HepG2 (cell line): Measurements from ENCODE around the gene DENND1C. TPM values are rescaled to one million over a fixed set of nuclear protein-coding genes. Genes with fewer than 3 reads are reported as not detected.

Experiments
- ATAC-seq: fragments of 200-7000 bp; cut with Tn5 transposase; 3 replicates; pipeline ENCODE4 v1.9.1; 2020; ENCODE audit warnings: mild to moderate bottlenecking, moderate library complexity
- BruUV-seq: library from RNA; stranded (reverse); fragments of 400-500 nt; replicated peaks from 2 replicates; lab custom pipeline; 2021; lab: Mats Ljungman, UMichigan
- CTCF ChIA-PET: fragments of 300-600 bp; formaldehyde crosslinking; extraction: SDS; loops from one replicate; lab custom pipeline; 2021; ENCODE audit warnings: low total read pairs, inconsistent platforms, low intra/inter-chr PET ratio; lab: Yijun Ruan, JAX
- POLR2A ChIA-PET: fragments of 350-600 bp; sonication (Branson Sonifier 250); formaldehyde crosslinking; loops from one replicate; lab custom pipeline; 2020; ENCODE audit warnings: antibody characterized with exemption, inconsistent platforms; lab: Yijun Ruan, JAX
- DNase-seq: peaks from one replicate; pipeline ENCODE4 v3.0.0-alpha.2; 2015; ENCODE audit warnings: low spot score
- FAIRE-seq: peaks from 3 replicates; lab custom pipeline; 2011; peaks lifted over from hg19 to GRCh38; lab: Jason Lieb, UNC
- H2AFZ ChIP-seq: one replicate; pipeline ENCODE4 v1.6.1; 2011; ENCODE audit warnings: low read length, inconsistent platforms
- H3K27ac ChIP-seq: fragments of 300-600 bp; 3 replicates; pipeline ENCODE4 v1.8.0; 2011; ENCODE audit warnings: mixed run types, mild to moderate bottlenecking, mixed read lengths, low read length, inconsistent platforms; ENCODE audit not compliant: insufficient read depth; ENCODE audit errors: extremely low read length
- H3K27me3 ChIP-seq, 2 experiments: fragments of 200-600 bp in 1 of 2; 2 replicates in 1 of 2; 3 replicates in 1 of 2; pipeline versions ENCODE4 v1.6.0 to v1.8.0; 2011; ENCODE audit warnings: low read length in 2 of 2, mild to moderate bottlenecking in 2 of 2, moderate library complexity in 2 of 2, inconsistent platforms in 1 of 2; ENCODE audit not compliant: insufficient read depth in 2 of 2, control insufficient read depth in 1 of 2
- H3K36me3 ChIP-seq, 2 experiments: fragments of 200-600 bp in 1 of 2; replicated peaks in 1 of 2; 2 replicates in 1 of 2; 3 replicates in 1 of 2; pipeline versions ENCODE4 v1.5.1 to v1.8.0; 2011; ENCODE audit warnings: low read length in 2 of 2, inconsistent platforms in 1 of 2; ENCODE audit not compliant: insufficient read depth in 2 of 2, control insufficient read depth in 1 of 2
- H3K4me1 ChIP-seq: 2 replicates; pipeline ENCODE4 v1.5.1; 2012; ENCODE audit warnings: low read length, inconsistent platforms; ENCODE audit not compliant: insufficient read depth
- H3K4me2 ChIP-seq: 2 replicates; pipeline ENCODE4 v1.6.0; 2011; ENCODE audit warnings: low read depth, low read length, inconsistent platforms
- H3K4me3 ChIP-seq, 3 experiments: fragments of 200-600 bp in 1 of 3; sonication (generic), shearing (Covaris generic) in 1 of 3; replicated peaks in 1 of 3; 2 replicates each; pipeline ENCODE4 v1.5.1; 2011 to 2016; ENCODE audit warnings: low read length in 3 of 3, inconsistent platforms in 2 of 3, low read depth in 2 of 3, mild to moderate bottlenecking in 2 of 3, control low read depth in 1 of 3, mixed read lengths in 1 of 3; ENCODE audit not compliant: insufficient read depth in 1 of 3
- H3K79me2 ChIP-seq: one replicate; pipeline ENCODE4 v1.6.1; 2011; ENCODE audit warnings: low read length, inconsistent platforms; ENCODE audit not compliant: insufficient read depth
- H3K9ac ChIP-seq: 2 replicates; pipeline ENCODE4 v1.6.0; 2011; ENCODE audit warnings: mild to moderate bottlenecking, low read depth, low read length, inconsistent platforms; ENCODE audit not compliant: insufficient read depth
- H3K9me3 ChIP-seq: 2 replicates; pipeline ENCODE4 v1.5.1; 2012; ENCODE audit warnings: mild to moderate bottlenecking, low read length
- H4K20me1 ChIP-seq: 2 replicates; pipeline ENCODE4 v1.6.0; 2011; ENCODE audit warnings: inconsistent platforms, mild to moderate bottlenecking, low read length, moderate library complexity; ENCODE audit not compliant: insufficient read depth
- AGO1 ChIP-seq: fragments of 200-400 bp; formaldehyde crosslinking; IDR thresholded peaks from 2 replicates; pipeline ENCODE4 v1.6.1; 2017; ENCODE audit warnings: mild to moderate bottlenecking, low read depth, low read length, moderate library complexity; ENCODE audit not compliant: poor library complexity, severe bottlenecking
- ELF1 ChIP-seq: sonication (generic); formaldehyde crosslinking; IDR thresholded peaks from 2 replicates; pipeline ENCODE4 v1.4.0; 2020; ENCODE audit warnings: missing genetic modification reagents
- ELF4 ChIP-seq: sonication (generic); formaldehyde crosslinking; IDR thresholded peaks from 2 replicates; pipeline ENCODE4 v1.5.0; 2020; ENCODE audit warnings: missing genetic modification reagents, mild to moderate bottlenecking, moderate library complexity, borderline replicate concordance
- FOXA1 ChIP-seq, 2 experiments: fragments of 450-650 bp in 1 of 2; sonication (generic) in 1 of 2; formaldehyde crosslinking in 1 of 2; IDR thresholded peaks; 2 replicates each; pipeline versions ENCODE4 v1.4.0 to v1.6.1; 2016 to 2020; ENCODE audit warnings: missing genetic modification reagents in 1 of 2
- HOXA5 ChIP-seq: sonication (generic); formaldehyde crosslinking; IDR thresholded peaks from 2 replicates; pipeline ENCODE4 v1.4.0; 2020; ENCODE audit warnings: missing genetic modification reagents
- ISL2 ChIP-seq: sonication (generic); formaldehyde crosslinking; IDR thresholded peaks from 2 replicates; pipeline ENCODE4 v1.5.0; 2020; ENCODE audit warnings: missing genetic modification reagents
- KAT2B ChIP-seq: fragments of 150-350 bp; IDR thresholded peaks from 2 replicates; pipeline ENCODE4 v1.6.1; 2014; ENCODE audit warnings: low read depth, low read length, borderline replicate concordance
- MTA1 ChIP-seq: sonication (generic); formaldehyde crosslinking; IDR thresholded peaks from 2 replicates; pipeline ENCODE4 v1.4.0; 2020; ENCODE audit warnings: missing genetic modification reagents, mild to moderate bottlenecking, borderline replicate concordance
- RFX3 ChIP-seq: IDR thresholded peaks from 2 replicates; pipeline ENCODE4 v1.6.1; 2016; ENCODE audit warnings: missing biosample characterization, missing genetic modification reagents
- RNF2 ChIP-seq: fragments of 450-650 bp; conservative IDR thresholded peaks from 2 replicates; pipeline ENCODE4 v1.6.1; 2016; ENCODE audit warnings: low read depth
- SMC3 ChIP-seq: IDR thresholded peaks from 2 replicates; pipeline ENCODE4 v1.6.1; 2011; ENCODE audit warnings: low read length, improper control_type of control experiment
- TBX2 ChIP-seq: sonication (generic); formaldehyde crosslinking; IDR thresholded peaks from 2 replicates; pipeline ENCODE4 v1.5.0; 2020; ENCODE audit warnings: missing genetic modification reagents, mild to moderate bottlenecking, borderline replicate concordance
- ZNF20 ChIP-seq: sonication (generic); formaldehyde crosslinking; IDR thresholded peaks from 2 replicates; pipeline ENCODE4 v1.4.0; 2020; ENCODE audit warnings: mild to moderate bottlenecking, moderate library complexity, missing genetic modification reagents
- ZNF607 ChIP-seq: sonication (generic); formaldehyde crosslinking; IDR thresholded peaks from 2 replicates; pipeline ENCODE4 v1.5.1; 2020; ENCODE audit warnings: missing genetic modification reagents, mild to moderate bottlenecking, borderline replicate concordance
- ZNF703 ChIP-seq: sonication (generic); formaldehyde crosslinking; IDR thresholded peaks from 2 replicates; pipeline ENCODE4 v1.5.1; 2020; ENCODE audit warnings: missing genetic modification reagents, mild to moderate bottlenecking, moderate library complexity, borderline replicate concordance
- ZNF710 ChIP-seq: sonication (generic); formaldehyde crosslinking; IDR thresholded peaks from 2 replicates; pipeline ENCODE4 v1.5.0; 2020; ENCODE audit warnings: mild to moderate bottlenecking, missing genetic modification reagents, borderline replicate concordance
- WGBS: methylation state at CpG from one replicate; pipeline ENCODE4 v1.1.6; 2017; ENCODE audit warnings: low lambda C conversion rate; 5-methylcytosine and 5-hydroxymethylcytosine counted together
- in situ Hi-C: cut with HindIII; loops from 2 replicates; pipeline ENCODE4 v1.10.0; 2017; ENCODE audit warnings: low pct_unique_long_range_greater_than_20kb; ENCODE audit not compliant: extremely low pct_ligation_motif_present
- intact Hi-C: fragments of 100-400 bp; cut with micrococcal nuclease; formaldehyde crosslinking; loops from one replicate; pipeline ENCODE4 v1.10.0; 2022; ENCODE audit not compliant: unreplicated experiment
- polyA plus RNA-seq, 8 experiments: library from polyadenylated mRNA; depleted of rRNA in 3 of 8; stranded (reverse) in 7 of 8; unstranded in 1 of 8; fragments of >200 nt; fragmentation: Illumina TruSeq in 4 of 8; extraction: Trizol in 4 of 8; gene quantifications; 2 replicates each; pipeline versions ENCODE4 v1.2.1 to v1.2.3, GENCODE V29; 2011 to 2016; ENCODE audit warnings: low read depth in 4 of 8, missing spikeins in 1 of 8, mixed read lengths in 1 of 8; ENCODE audit not compliant: insufficient read depth in 1 of 8
- total RNA-seq, 5 experiments: library from RNA; depleted of rRNA; stranded (reverse); fragments of >200 nt; fragmentation: Illumina TruSeq; extraction: Trizol; gene quantifications; 2 replicates each; pipeline ENCODE4 v1.2.3, GENCODE V29; 2016; ENCODE audit warnings: low read depth in 1 of 5

The DENND1C gene
- total and polyA plus RNA-seq, 2 of the 13 experiments (the other 11 are each of a cell fraction or from before 2014, with no cell fraction given): 0.04 to 0.73 TPM

GRCh38 chr19:6455924-6456323 lies 25.7 kb downstream of the DENND1C start:
- H3K36me3 ChIP-seq: peaks cover 10 to 24% of the 10 kb centered on the region in 2 experiments
- H4K20me1 ChIP-seq: no peaks in the 10 kb centered on the region
- WGBS: 96% methylated on average over 14 of the region's 15 CpGs
- H3K9ac ChIP-seq: no peak overlapping the region
- in situ Hi-C loops (no loop called here), intact Hi-C loops (no loop called here)
- no peak for TF ChIP-seq RNF2
- no peak for TF ChIP-seq RFX3 (CRISPR knock-in tag)
- TF ChIP-seq KAT2B: no peak
- no peak for TF ChIP-seq AGO1
- no peak for TF ChIP-seq MTA1 (CRISPR knock-in tag)
- no peak for TF ChIP-seq SMC3
- no peak for TF ChIP-seq ISL2 (CRISPR knock-in tag)
- no peak for TF ChIP-seq ZNF607 (CRISPR knock-in tag)
- CTCF ChIA-PET: no interaction called here
- H3K4me2 ChIP-seq: no peak overlapping the region
- no peak for FAIRE-seq
- no peaks in the 10 kb centered on the region for H3K27me3 ChIP-seq
- ATAC-seq: no peak
- no TSS peak for BruUV-seq
- no peak for DNase-seq
- no peak overlapping the region for H3K27ac ChIP-seq
- peaks cover 5% of the 10 kb centered on the region; the same call in 1 of the 2 replicates for H3K9me3 ChIP-seq
- no peaks in the 10 kb centered on the region for H3K79me2 ChIP-seq
- no peak overlapping the region for H2AFZ ChIP-seq
- POLR2A ChIA-PET: no interaction called here
- H3K4me3 ChIP-seq: no peak overlapping the region
- peaks cover 11% of the 10 kb centered on the region for H3K4me1 ChIP-seq

- ATAC-seq (no peak), DNase-seq (no peak), FAIRE-seq (no peak)
- ChIA-PET POLR2A (no interaction called here), CTCF (no interaction called here)
- BruUV-seq: no TSS peak
- 100% methylated on average over 3 of the region's 11 CpGs for WGBS
- H3K4me1 ChIP-seq: peaks cover 11% of the 10 kb centered on the region
- no peaks in the 10 kb centered on the region for H4K20me1 ChIP-seq
- H3K36me3 ChIP-seq: peaks cover 10 to 24% of the 10 kb centered on the region in 2 experiments
- no peak overlapping the region for H3K27ac ChIP-seq
- no peak overlapping the region for H2AFZ ChIP-seq
- in situ Hi-C loops (no loop called here), intact Hi-C loops (no loop called here)
- H3K9ac ChIP-seq: no peak overlapping the region
- no peaks in the 10 kb centered on the region for H3K27me3 ChIP-seq
- H3K79me2 ChIP-seq: no peaks in the 10 kb centered on the region
- H3K4me2 ChIP-seq: no peak overlapping the region
- no peak overlapping the region for H3K4me3 ChIP-seq
- peaks cover 5% of the 10 kb centered on the region; the same call in 1 of the 2 replicates for H3K9me3 ChIP-seq
- TF ChIP-seq FOXA1 (IDR thresholded peaks at IDR 0.05) (no peak), FOXA1 (CRISPR knock-in tag; IDR thresholded peaks at IDR 0.05) (no peak), ZNF710 (CRISPR knock-in tag) (no peak), ZNF20 (CRISPR knock-in tag) (no peak), TBX2 (CRISPR knock-in tag) (no peak), ELF1 (CRISPR knock-in tag) (no peak), ZNF703 (CRISPR knock-in tag) (no peak), ELF4 (CRISPR knock-in tag) (no peak), AGO1 (no peak), HOXA5 (CRISPR knock-in tag) (no peak)
These were observed 27.5 kb downstream of the DENND1C start for GRCh38 chr19:6453951-6454565.
